ENCODE results near the gene CRYBA4. TPM values are rescaled to one million over a fixed set of nuclear protein-coding genes. Genes with fewer than 3 reads are reported as not detected.

CRYBA4 gene
- total RNA-seq, 1 donor from 2014 or later: 1.0 TPM

DNA sequence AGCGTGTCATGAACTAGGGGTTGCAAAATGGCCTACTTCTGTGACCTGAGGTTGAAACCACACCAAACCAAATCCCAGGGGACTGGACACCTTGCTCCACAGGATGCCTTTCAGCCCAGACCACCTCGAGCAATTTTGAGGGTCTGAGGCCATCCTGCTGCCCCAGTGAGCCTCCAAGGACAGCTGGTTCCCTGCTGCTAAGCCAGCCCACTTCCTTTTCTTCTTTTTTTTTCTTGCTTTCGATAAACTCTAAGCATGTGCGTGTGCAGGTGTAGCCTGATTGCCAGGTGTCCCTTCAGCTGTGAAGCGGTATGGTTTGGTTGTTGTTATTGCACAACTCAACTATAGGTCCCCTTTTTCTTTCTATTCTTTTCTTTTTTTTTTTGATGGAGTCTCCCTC, 6.6 kb upstream of the CRYBA4 start:
- H3K27me3 Mint-ChIP-seq: peaks cover 39% of the 10 kb centered on the region
- no peaks in the 10 kb centered on the region for H3K36me3 Mint-ChIP-seq
- H3K9me3 Mint-ChIP-seq: no peaks in the 10 kb centered on the region
- peaks cover 24% of the 10 kb centered on the region for H3K4me1 Mint-ChIP-seq (ENCODE audit: unreplicated experiment)
- no peak for TF ChIP-seq CTCF (conservative IDR thresholded peaks at IDR 0.05)
- H3K27ac Mint-ChIP-seq: no peak overlapping the region
- no peak overlapping the region for H3K4me3 Mint-ChIP-seq
- no peak for DNase-seq (ENCODE audit: extremely low spot score, unreplicated experiment)

DNA sequence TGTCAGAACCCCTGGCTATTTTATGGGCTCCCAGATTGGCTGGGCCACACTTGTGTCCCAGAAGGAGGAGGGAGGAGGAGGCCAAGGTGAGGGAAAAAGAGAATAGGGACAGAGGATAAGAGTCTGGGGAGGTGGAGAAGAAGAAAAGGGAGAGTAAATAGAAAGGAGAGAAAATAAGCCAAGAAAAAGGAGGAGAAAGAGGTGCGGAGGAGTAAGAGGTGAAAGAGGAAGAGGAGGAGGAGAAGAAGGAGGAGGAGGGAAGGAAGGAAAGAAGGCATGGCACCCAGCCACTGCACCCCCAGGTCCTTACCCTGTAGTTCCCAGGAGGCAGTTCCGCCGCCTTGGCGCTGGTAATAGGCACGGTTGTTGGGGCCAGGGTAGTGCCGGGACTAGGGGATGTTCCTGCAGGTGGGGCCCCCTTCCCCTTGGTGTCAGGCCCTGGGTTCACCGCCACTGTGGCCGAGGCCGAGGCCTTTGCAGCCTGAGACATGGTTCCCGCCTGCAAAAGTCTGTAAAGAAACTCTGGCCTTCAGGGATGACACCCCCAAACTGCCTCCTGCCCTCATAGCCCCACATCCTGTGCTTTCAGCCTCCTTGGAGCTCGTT, 5.8 kb upstream of the CRYBA4 start:
- H3K36me3 Mint-ChIP-seq: no peaks in the 10 kb centered on the region
- H3K9me3 Mint-ChIP-seq: no peaks in the 10 kb centered on the region
- no peak for DNase-seq (ENCODE audit: extremely low spot score, unreplicated experiment)
- TF ChIP-seq CTCF (conservative IDR thresholded peaks at IDR 0.05): no peak
- no peak overlapping the region for H3K27ac Mint-ChIP-seq
- H3K4me3 Mint-ChIP-seq: no peak overlapping the region
- H3K4me1 Mint-ChIP-seq (ENCODE audit: unreplicated experiment): peaks cover 25% of the 10 kb centered on the region
- peaks cover 39% of the 10 kb centered on the region for H3K27me3 Mint-ChIP-seq

DNA sequence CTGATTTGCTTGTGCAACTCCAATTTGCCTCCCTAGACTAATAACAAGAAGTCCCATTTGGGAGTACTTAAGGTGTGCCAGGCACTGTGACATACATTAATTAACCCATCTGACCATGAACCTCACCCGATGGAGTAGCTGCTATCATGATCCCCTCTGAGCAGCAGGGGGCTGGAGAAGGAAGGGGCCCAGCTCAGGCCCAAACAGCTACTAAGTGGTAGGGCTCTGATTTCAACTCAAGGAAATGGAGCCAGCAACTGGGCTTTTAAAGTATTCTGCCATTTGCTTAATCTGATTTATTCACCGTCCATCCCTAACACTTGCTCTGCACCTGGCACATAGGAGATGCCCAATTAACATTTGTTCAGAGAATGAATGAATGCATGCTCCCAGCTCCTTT, 5.1 kb upstream of the CRYBA4 start:
- no peak for DNase-seq (ENCODE audit: extremely low spot score, unreplicated experiment)
- no peak overlapping the region for H3K4me3 Mint-ChIP-seq
- H3K9me3 Mint-ChIP-seq: no peaks in the 10 kb centered on the region
- H3K27ac Mint-ChIP-seq: no peak overlapping the region
- H3K36me3 Mint-ChIP-seq: no peaks in the 10 kb centered on the region
- H3K4me1 Mint-ChIP-seq (ENCODE audit: unreplicated experiment): peaks cover 25% of the 10 kb centered on the region
- TF ChIP-seq CTCF (conservative IDR thresholded peaks at IDR 0.05): no peak
- H3K27me3 Mint-ChIP-seq: peaks cover 44% of the 10 kb centered on the region

GRCh38 chr22:26617271-26618199, 4.2 kb upstream of the CRYBA4 start, which contains the start of gene CRYBB1:
TSS of gene CRYBB1 (minus strand) at chr22:26618027. CDS start at chr22:26616319, 1,708 bp downstream.
- H3K36me3 Mint-ChIP-seq: no peaks in the 10 kb centered on the region
- peaks cover 25% of the 10 kb centered on the region for H3K4me1 Mint-ChIP-seq (ENCODE audit: unreplicated experiment)
- H3K9me3 Mint-ChIP-seq: no peaks in the 10 kb centered on the region
- H3K27me3 Mint-ChIP-seq: peaks cover 47% of the 10 kb centered on the region
- no peak for DNase-seq (ENCODE audit: extremely low spot score, unreplicated experiment)
- no peak within 1 kb of the TSS for H3K27ac Mint-ChIP-seq
- no peak for TF ChIP-seq CTCF (conservative IDR thresholded peaks at IDR 0.05)
- H3K4me3 Mint-ChIP-seq: no peak within 1 kb of the TSS

GRCh38 chr22:26618455-26618854, 3.3 kb upstream of the CRYBA4 start:
- H3K4me3 Mint-ChIP-seq: no peak overlapping the region
- H3K4me1 Mint-ChIP-seq (ENCODE audit: unreplicated experiment): peaks cover 25% of the 10 kb centered on the region
- H3K9me3 Mint-ChIP-seq: no peaks in the 10 kb centered on the region
- TF ChIP-seq CTCF (conservative IDR thresholded peaks at IDR 0.05): no peak
- no peak for DNase-seq (ENCODE audit: extremely low spot score, unreplicated experiment)
- H3K27ac Mint-ChIP-seq: no peak overlapping the region
- H3K27me3 Mint-ChIP-seq: peaks cover 38% of the 10 kb centered on the region
- H3K36me3 Mint-ChIP-seq: no peaks in the 10 kb centered on the region

All from type B pancreatic cell (in vitro differentiated cells).